H7 (cell line): Measurements from ENCODE around the gene ZNF276. TPM values are rescaled to one million over a fixed set of nuclear protein-coding genes. Genes with fewer than 3 reads are reported as not detected.

Experiments used
- DNase-seq: peaks from one replicate; pipeline ENCODE4 v3.0.0; 2012
- H3K27me3 ChIP-seq: 2 replicates; pipeline ENCODE4 v1.6.0; 2011; ENCODE audit warnings: mild to moderate bottlenecking, low read length; ENCODE audit not compliant: control insufficient read depth, insufficient read depth
- H3K36me3 ChIP-seq: replicated peaks from 2 replicates; pipeline ENCODE4 v1.5.1; 2011; ENCODE audit warnings: low read length; ENCODE audit not compliant: control insufficient read depth, insufficient read depth
- H3K4me3 ChIP-seq: 2 replicates; pipeline ENCODE4 v1.5.1; 2011; ENCODE audit warnings: low read depth, mild to moderate bottlenecking, control low read depth, low read length, moderate library complexity; ENCODE audit not compliant: insufficient read depth
- total RNA-seq: library from RNA; depleted of rRNA; stranded (reverse); fragments of >200 nt; shearing (Covaris generic); gene quantifications from 2 replicates; pipeline ENCODE4 v1.2.3, GENCODE V29; 2014

The ZNF276 gene
- total RNA-seq, 1 experiment from 2014 or later: 8.0 TPM

GRCh38 chr16:89701425-89702406 is 19.6 kb upstream of the ZNF276 start, which contains the start of gene SPATA2L:
Gene SPATA2L, minus strand, starts transcription at chr16:89701705. Its CDS starts 473 bp downstream, at chr16:89701232.
- H3K36me3 ChIP-seq: no peaks in the 10 kb centered on the region
- H3K4me3 ChIP-seq: peak within 1 kb of the TSS; percentile 76
- DNase-seq: peak; percentile 100
- H3K27me3 ChIP-seq: peaks cover 6% of the 10 kb centered on the region; the same call in 1 of the 2 replicates

GRCh38 chr16:89704281-89704680 is 17.1 kb upstream of the ZNF276 start:
- no peaks in the 10 kb centered on the region for H3K36me3 ChIP-seq

GRCh38 chr16:89705006-89705405 is 16.3 kb upstream of the ZNF276 start:
- Histone ChIP-seq H3K36me3 (no peaks in the 10 kb centered on the region), H3K4me3 (no peak overlapping the region), H3K27me3 (peaks cover 6% of the 10 kb centered on the region; the same call in 1 of the 2 replicates)
- peak; percentile 26 for DNase-seq

More at GRCh38 chr16:89704281-89704680, 17.1 kb upstream of the ZNF276 start:
- peak; percentile 30 for DNase-seq
- no peak overlapping the region for H3K4me3 ChIP-seq
- H3K27me3 ChIP-seq: peaks cover 6% of the 10 kb centered on the region; the same call in 1 of the 2 replicates

- Histone ChIP-seq H3K4me3 (no peak overlapping the region), H3K27me3 (peaks cover 3% of the 10 kb centered on the region; the same call in 1 of the 2 replicates), H3K36me3 (no peaks in the 10 kb centered on the region)
- peak; percentile 56 for DNase-seq
Observed at GRCh38 chr16:89706518-89707260, 14.6 kb upstream of the ZNF276 start.

- Histone ChIP-seq H3K4me3 (no peak overlapping the region), H3K36me3 (no peaks in the 10 kb centered on the region), H3K27me3 (peaks cover 3% of the 10 kb centered on the region; the same call in 1 of the 2 replicates)
- DNase-seq: peak; percentile 44
Observed at GRCh38 chr16:89707695-89708094, 13.6 kb upstream of the ZNF276 start.

- no peaks in the 10 kb centered on the region for H3K36me3 ChIP-seq
- no peak overlapping the region for H3K4me3 ChIP-seq
- DNase-seq: peak; percentile 68
- H3K27me3 ChIP-seq: peaks cover 2% of the 10 kb centered on the region; the same call in 1 of the 2 replicates
Observed at GRCh38 chr16:89708481-89708931, 12.8 kb upstream of the ZNF276 start.

GRCh38 chr16:89709166-89709565 is 12.2 kb upstream of the ZNF276 start:
- Histone ChIP-seq H3K36me3 (no peaks in the 10 kb centered on the region), H3K4me3 (no peak overlapping the region), H3K27me3 (no peaks in the 10 kb centered on the region; the same call in 1 of the 2 replicates)
- peak; percentile 90 for DNase-seq

- no peak for DNase-seq
- Histone ChIP-seq H3K27me3 (no peaks in the 10 kb centered on the region; the same call in 1 of the 2 replicates), H3K4me3 (no peak overlapping the region), H3K36me3 (no peaks in the 10 kb centered on the region; the same call in 1 of the 2 replicates)
Observed at GRCh38 chr16:89709716-89710432, 11.5 kb upstream of the ZNF276 start.

GRCh38 chr16:89710709-89711564 is 10.4 kb upstream of the ZNF276 start:
- Histone ChIP-seq H3K4me3 (peak overlapping the region; percentile 8; the same call in 1 of the 2 replicates), H3K27me3 (no peaks in the 10 kb centered on the region)
- no peak for DNase-seq

GRCh38 chr16:89711601-89712273 is 9.6 kb upstream of the ZNF276 start:
- DNase-seq: peak; percentile 98
- Histone ChIP-seq H3K36me3 (no peaks in the 10 kb centered on the region; the same call in 1 of the 2 replicates), H3K27me3 (no peaks in the 10 kb centered on the region), H3K4me3 (peak overlapping the region; percentile 78)

More at GRCh38 chr16:89710709-89711564, 10.4 kb upstream of the ZNF276 start:
- no peaks in the 10 kb centered on the region; the same call in 1 of the 2 replicates for H3K36me3 ChIP-seq

GRCh38 chr16:89712274-89712781 is 9.0 kb upstream of the ZNF276 start:
- Histone ChIP-seq H3K4me3 (peak overlapping the region; percentile 78), H3K27me3 (no peaks in the 10 kb centered on the region), H3K36me3 (no peaks in the 10 kb centered on the region; the same call in 1 of the 2 replicates)
- no peak for DNase-seq

GRCh38 chr16:89716493-89716892 is 4.8 kb upstream of the ZNF276 start:
- H3K36me3 ChIP-seq: no peaks in the 10 kb centered on the region; the same call in 1 of the 2 replicates
- no peak for DNase-seq
- no peak overlapping the region for H3K4me3 ChIP-seq
- H3K27me3 ChIP-seq: peaks cover 8% of the 10 kb centered on the region
